Cardiac muscle cell (in vitro differentiated cells and primary cell): Measurements from ENCODE around the gene MAST4. TPM values are rescaled to one million over a fixed set of nuclear protein-coding genes. Genes with fewer than 3 reads are reported as not detected.
A peak's percentile ranks its signal among the peaks of the same experiment; 100 is the strongest.
"Not testable (repeated sequence)": the region's sequence is repeated elsewhere in the genome, so short reads cannot be mapped to it uniquely, and the experiment has no call there.

ENCODE experiments used
- DNase-seq, 2 donors: peaks; one replicate each; pipeline versions ENCODE4 v3.0.0 to v3.0.0-alpha.2; 2010 to 2017; ENCODE audit warnings: low read depth in 1 of 2, low spot score in 1 of 2
- H3K27ac ChIP-seq: fragments of 200-600 bp; sonication (generic); 2 replicates; pipeline ENCODE4 v1.5.1; 2016
- H3K27me3 ChIP-seq: fragments of 200-600 bp; sonication (generic); 2 replicates; pipeline ENCODE4 v1.6.0; 2016; ENCODE audit warnings: control low read depth
- H3K36me3 ChIP-seq: fragments of 200-600 bp; sonication (generic); 2 replicates; pipeline ENCODE4 v1.5.1; 2016; ENCODE audit warnings: control low read depth
- H3K4me1 ChIP-seq: fragments of 200-600 bp; sonication (generic); 2 replicates; pipeline ENCODE4 v1.8.1; 2017; ENCODE audit warnings: low read depth, mild to moderate bottlenecking, mixed run types
- H3K4me3 ChIP-seq: fragments of 200-600 bp; sonication (generic); 2 replicates; pipeline ENCODE4 v1.5.1; 2016; ENCODE audit warnings: mild to moderate bottlenecking
- H3K9me3 ChIP-seq: fragments of 200-600 bp; sonication (generic); 2 replicates; pipeline ENCODE4 v1.5.1; 2017; ENCODE audit warnings: low read depth, mild to moderate bottlenecking, control low read depth
- CTCF ChIP-seq: IDR thresholded peaks from 2 replicates; pipeline ENCODE4 v1.5.1; 2012; ENCODE audit warnings: low read depth, mild to moderate bottlenecking, low read length
- polyA plus RNA-seq: library from polyadenylated mRNA; unstranded; fragments of >200 nt; fragmentation: Nextera tagmentation; extraction: Ambion mirVana; gene quantifications from 2 replicates; pipeline ENCODE4 v1.2.1, GENCODE V29; 2016
- total RNA-seq: library from RNA; depleted of rRNA; stranded (reverse); fragments of >200 nt; gene quantifications from 2 replicates; pipeline ENCODE4 v1.2.3, GENCODE V29; 2016

Gene MAST4
- total and polyA plus RNA-seq, 2 experiments from 2014 or later, result 33.1 to 58.0 TPM

DNA sequence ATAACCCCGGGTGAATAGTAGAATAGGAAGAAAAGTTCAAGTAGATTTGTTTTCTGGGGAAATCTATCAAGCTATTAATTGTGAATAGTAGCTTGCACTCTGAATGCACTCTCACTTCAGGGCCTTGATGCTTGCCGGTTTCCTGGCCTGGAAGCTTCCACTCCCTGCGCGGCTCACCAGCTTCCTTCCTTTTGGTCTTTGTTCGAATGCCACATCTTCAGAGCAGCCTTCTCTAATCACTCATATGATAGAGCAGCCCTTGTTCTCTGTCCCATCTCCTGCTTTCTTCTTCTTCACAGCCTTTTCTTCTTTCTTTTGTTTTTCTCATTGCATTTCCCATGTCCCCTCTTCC is 146.7 kb downstream of the MAST4 start:
- no peak overlapping the region for H3K27ac ChIP-seq
- H3K36me3 ChIP-seq, result no peaks in the 10 kb centered on the region
- H3K9me3 ChIP-seq, result no peaks in the 10 kb centered on the region
- H3K4me1 ChIP-seq, result peaks cover 6% of the 10 kb centered on the region
- DNase-seq, result no peak
- no peaks in the 10 kb centered on the region for H3K27me3 ChIP-seq
- no peak for TF ChIP-seq CTCF
- H3K4me3 ChIP-seq, result no peak overlapping the region

GRCh38 chr5:66743344-66743743 is 147.2 kb downstream of the MAST4 start:
- Histone ChIP-seq H3K4me1 (peaks cover 6% of the 10 kb centered on the region), H3K27ac (no peak overlapping the region), H3K4me3 (no peak overlapping the region), H3K27me3 (no peaks in the 10 kb centered on the region), H3K9me3 (no peaks in the 10 kb centered on the region), H3K36me3 (no peaks in the 10 kb centered on the region)
- DNase-seq, result no peak
- TF ChIP-seq CTCF, result no peak

DNA sequence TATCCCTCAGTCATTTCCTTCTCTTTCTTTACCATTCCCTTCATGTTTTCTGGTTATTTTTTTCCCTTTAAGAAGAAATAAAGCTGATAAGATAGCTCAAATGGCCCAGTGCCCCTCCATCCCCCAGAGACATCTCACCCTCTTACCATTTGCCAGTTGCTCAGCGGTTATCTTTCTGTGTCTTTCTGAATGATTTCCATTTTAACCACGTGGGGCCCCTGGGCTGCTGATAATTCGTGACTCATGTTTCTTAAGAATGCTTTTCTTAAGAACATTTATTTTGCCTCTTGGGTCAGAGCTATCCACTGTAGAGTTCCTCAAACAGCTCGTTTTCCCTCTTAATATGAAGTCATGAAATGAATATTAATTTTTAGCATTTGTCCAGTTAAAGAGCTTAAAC is 147.8 kb downstream of the MAST4 start:
- no peaks in the 10 kb centered on the region for H3K9me3 ChIP-seq
- no peaks in the 10 kb centered on the region for H3K27me3 ChIP-seq
- peaks cover 6% of the 10 kb centered on the region for H3K4me1 ChIP-seq
- DNase-seq, result peak in 1 of 2 donors; percentile 91
- TF ChIP-seq CTCF, result no peak
- no peak overlapping the region for H3K4me3 ChIP-seq
- no peaks in the 10 kb centered on the region for H3K36me3 ChIP-seq
- H3K27ac ChIP-seq, result no peak overlapping the region

DNA sequence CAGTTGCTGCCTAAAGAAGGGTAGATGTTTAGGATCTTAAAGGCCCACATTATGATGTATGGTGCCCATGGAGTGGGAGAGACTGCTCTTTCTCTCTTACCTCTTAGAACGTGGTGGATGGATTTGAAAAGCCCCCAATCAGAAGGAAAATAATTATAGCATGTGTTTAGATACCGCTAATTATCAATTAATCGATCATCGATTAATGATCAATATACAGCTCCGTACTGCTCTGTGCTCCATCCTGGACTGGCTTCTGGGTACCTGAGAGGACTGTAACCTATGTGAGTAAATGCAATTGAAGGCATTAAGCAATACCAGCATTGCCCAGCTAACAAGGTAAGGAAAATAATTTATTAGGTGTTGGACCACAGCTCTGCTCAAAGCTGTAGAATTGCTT is 149.1 kb downstream of the MAST4 start:
- no peaks in the 10 kb centered on the region for H3K4me1 ChIP-seq
- no peaks in the 10 kb centered on the region for H3K36me3 ChIP-seq
- no peak overlapping the region for H3K27ac ChIP-seq
- no peak overlapping the region for H3K4me3 ChIP-seq
- TF ChIP-seq CTCF, result no peak
- no peaks in the 10 kb centered on the region for H3K27me3 ChIP-seq
- no peaks in the 10 kb centered on the region for H3K9me3 ChIP-seq
- DNase-seq, result no peak

DNA sequence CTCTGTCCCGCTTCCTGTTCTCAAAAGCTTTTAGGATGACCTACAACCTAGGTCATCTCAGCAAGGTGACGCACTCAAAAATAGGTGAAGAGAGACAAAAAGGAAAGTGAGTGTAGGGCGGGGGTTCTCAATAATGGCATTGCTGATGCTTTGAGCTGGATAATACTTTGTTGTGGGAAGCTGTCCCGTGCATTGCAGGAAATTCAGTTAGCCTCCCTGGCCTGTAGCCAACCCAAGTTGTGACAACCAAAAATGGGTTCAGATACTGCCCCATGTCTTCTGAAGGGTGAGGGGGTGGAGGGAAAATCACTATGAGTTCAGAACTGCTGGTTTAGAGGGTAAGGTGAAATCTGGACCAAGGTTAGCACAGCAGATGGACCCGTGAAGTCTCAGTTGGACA is 151.4 kb downstream of the MAST4 start:
- H3K9me3 ChIP-seq, result no peaks in the 10 kb centered on the region
- TF ChIP-seq CTCF, result no peak
- no peak overlapping the region for H3K4me3 ChIP-seq
- DNase-seq, result no peak
- no peaks in the 10 kb centered on the region for H3K36me3 ChIP-seq
- no peaks in the 10 kb centered on the region for H3K4me1 ChIP-seq
- H3K27ac ChIP-seq, result no peak overlapping the region
- H3K27me3 ChIP-seq, result no peaks in the 10 kb centered on the region

GRCh38 chr5:66752668-66753067 is 156.5 kb downstream of the MAST4 start:
- not testable (repeated sequence) for H3K27ac ChIP-seq, DNase-seq, H3K4me1 ChIP-seq, H3K27me3 ChIP-seq, H3K36me3 ChIP-seq, H3K9me3 ChIP-seq, H3K4me3 ChIP-seq
